HG03060 (cell line): ENCODE results near the gene CES5A.
"Not testable (repeated sequence)": the region's sequence is repeated elsewhere in the genome, so short reads cannot be mapped to it uniquely, and the experiment has no call there.

ENCODE experiments used
- ATAC-seq: cut with Tn5 transposase; IDR thresholded peaks from one replicate; pipeline ENCODE4 v1.9.1; 2021; ENCODE audit warnings: low read depth, moderate number of reproducible peaks; ENCODE audit not compliant: unreplicated experiment

Gene CES5A

GRCh38 chr16:55830658-55831294 lies 44.4 kb downstream of the CES5A start:
- ATAC-seq, result no peak

- not testable (repeated sequence) for ATAC-seq
Measured at GRCh38 chr16:55829232-55829631, 45.9 kb downstream of the CES5A start.

GRCh38 chr16:55828680-55829079 lies 46.5 kb downstream of the CES5A start:
- no peak for ATAC-seq

- ATAC-seq, result no peak
Measured at GRCh38 chr16:55825115-55825728, 50.0 kb downstream of the CES5A start.

GRCh38 chr16:55824473-55825000 lies 50.6 kb downstream of the CES5A start:
- no peak for ATAC-seq

- ATAC-seq, result no peak
Measured at GRCh38 chr16:55822280-55822810, 52.8 kb downstream of the CES5A start.

GRCh38 chr16:55821210-55821609 lies 54.0 kb downstream of the CES5A start:
- ATAC-seq, result no peak

GRCh38 chr16:55820615-55821014 lies 54.6 kb downstream of the CES5A start:
- no peak for ATAC-seq

GRCh38 chr16:55817236-55817912 lies 57.8 kb downstream of the CES5A start:
- ATAC-seq, result no peak

- not testable (repeated sequence) for ATAC-seq
Measured at GRCh38 chr16:55816222-55816621, 59.0 kb downstream of the CES5A start.

GRCh38 chr16:55815320-55815719 lies 59.9 kb downstream of the CES5A start:
- ATAC-seq, result no peak

GRCh38 chr16:55814174-55814573 lies 61.0 kb downstream of the CES5A start:
- not testable (repeated sequence) for ATAC-seq

GRCh38 chr16:55813730-55814129 lies 61.4 kb downstream of the CES5A start:
- not testable (repeated sequence) for ATAC-seq

- no peak for ATAC-seq
Measured at GRCh38 chr16:55812951-55813350, 62.2 kb downstream of the CES5A start.

- no peak for ATAC-seq
Measured at GRCh38 chr16:55811811-55812210, 63.4 kb downstream of the CES5A start.

GRCh38 chr16:55810451-55810961 lies 64.7 kb downstream of the CES5A start:
- no peak for ATAC-seq

- no peak for ATAC-seq
Measured at GRCh38 chr16:55809851-55810250, 65.3 kb downstream of the CES5A start.

GRCh38 chr16:55809386-55809785 lies 65.8 kb downstream of the CES5A start:
- no peak for ATAC-seq

- ATAC-seq, result not testable (repeated sequence)
Measured at GRCh38 chr16:55808286-55808685, 66.9 kb downstream of the CES5A start.

GRCh38 chr16:55805104-55805503 lies 70.1 kb downstream of the CES5A start:
- ATAC-seq, result not testable (repeated sequence)

GRCh38 chr16:55803681-55804080 lies 71.5 kb downstream of the CES5A start:
- ATAC-seq, result not testable (repeated sequence)
